ENCODE data around the gene TXNL4B. TPM values are rescaled to one million over a fixed set of nuclear protein-coding genes. Genes with fewer than 3 reads are reported as not detected.

The TXNL4B gene
- total RNA-seq, 1 experiment from 2014 or later: 8.3 TPM

- no peak for DNase-seq (ENCODE audit: low spot score)
- no peak overlapping the region for H3K4me3 Mint-ChIP-seq
- peaks cover 15% of the 10 kb centered on the region for H3K9me3 Mint-ChIP-seq
- ChIA-PET CTCF (no interaction called here), POLR2A (no interaction called here)
- H3K27me3 Mint-ChIP-seq (ENCODE audit: low read depth): no peaks in the 10 kb centered on the region
- ATAC-seq: no peak
- H3K36me3 Mint-ChIP-seq: peaks cover 38% of the 10 kb centered on the region
- no peak for TF ChIP-seq ELF4 (CRISPR knock-in tag; IDR thresholded peaks at IDR 0.05; ENCODE audit: low read depth)
- TF ChIP-seq AR (CRISPR knock-in tag; IDR thresholded peaks at IDR 0.05): no peak
- no peak for TF ChIP-seq MYBL2 (CRISPR knock-in tag; IDR thresholded peaks at IDR 0.05)
- no peak for TF ChIP-seq FOXK1 (CRISPR knock-in tag; IDR thresholded peaks at IDR 0.05)
- no peak for TF ChIP-seq AFF4 (CRISPR knock-in tag; IDR thresholded peaks at IDR 0.05; ENCODE audit: borderline replicate concordance)
- no peak for TF ChIP-seq ZNF281 (CRISPR knock-in tag; IDR thresholded peaks at IDR 0.05)
- no peak for TF ChIP-seq SOX15 (CRISPR knock-in tag; IDR thresholded peaks at IDR 0.05)
- TF ChIP-seq USF1 (CRISPR knock-in tag; IDR thresholded peaks at IDR 0.05): no peak
- TF ChIP-seq ATF1 (CRISPR knock-in tag; IDR thresholded peaks at IDR 0.05): no peak
- no peak overlapping the region for H3K27ac Mint-ChIP-seq
- no peaks in the 10 kb centered on the region for H3K4me1 Mint-ChIP-seq
Observed at GRCh38 chr16:72085002-72085401, 8.4 kb downstream of the TXNL4B start.

DNA sequence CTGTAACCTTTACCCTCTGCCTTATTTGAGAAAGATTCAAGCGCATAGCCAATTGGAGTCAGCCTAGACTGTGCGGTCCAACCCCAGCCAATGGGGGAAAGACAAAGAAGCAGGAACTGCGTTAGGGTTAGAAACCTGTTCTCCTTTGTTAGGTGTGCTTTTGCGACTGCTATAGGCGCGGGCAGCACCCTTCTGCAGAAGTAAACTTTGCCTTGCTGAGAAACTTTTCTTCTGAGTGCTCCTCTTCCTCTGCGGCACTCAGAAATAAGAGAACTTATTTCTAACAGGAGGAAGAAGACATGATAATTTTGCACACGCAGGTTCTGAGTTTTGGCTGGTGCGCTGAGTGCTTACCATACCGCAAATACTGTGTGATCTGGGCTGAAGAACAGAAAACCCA, 9.0 kb downstream of the TXNL4B start:
- Mint-ChIP-seq H3K27me3 (ENCODE audit: low read depth) (no peaks in the 10 kb centered on the region), H3K9me3 (peaks cover 15% of the 10 kb centered on the region), H3K36me3 (peaks cover 38% of the 10 kb centered on the region), H3K4me1 (no peaks in the 10 kb centered on the region), H3K4me3 (no peak overlapping the region), H3K27ac (no peak overlapping the region)
- POLR2A ChIA-PET: no interaction called here
- DNase-seq (ENCODE audit: low spot score) (no peak), ATAC-seq (no peak)
- TF ChIP-seq CREM (CRISPR knock-in tag; IDR thresholded peaks at IDR 0.05) (no peak), HMGA2 (CRISPR knock-in tag; IDR thresholded peaks at IDR 0.05) (no peak), GRHL2 (CRISPR knock-in tag; IDR thresholded peaks at IDR 0.05; ENCODE audit: insufficient replicate concordance, severe bottlenecking) (no peak), NR2C2 (CRISPR knock-in tag; IDR thresholded peaks at IDR 0.05) (no peak), AR (CRISPR knock-in tag; IDR thresholded peaks at IDR 0.05) (no peak), NFATC4 (CRISPR knock-in tag; IDR thresholded peaks at IDR 0.05) (no peak), RORB (CRISPR knock-in tag; IDR thresholded peaks at IDR 0.05) (no peak), GABPB1 (CRISPR knock-in tag; IDR thresholded peaks at IDR 0.05) (no peak), EMX1 (CRISPR knock-in tag; IDR thresholded peaks at IDR 0.05) (no peak)
- TF ChIP-seq, protein P1, sequence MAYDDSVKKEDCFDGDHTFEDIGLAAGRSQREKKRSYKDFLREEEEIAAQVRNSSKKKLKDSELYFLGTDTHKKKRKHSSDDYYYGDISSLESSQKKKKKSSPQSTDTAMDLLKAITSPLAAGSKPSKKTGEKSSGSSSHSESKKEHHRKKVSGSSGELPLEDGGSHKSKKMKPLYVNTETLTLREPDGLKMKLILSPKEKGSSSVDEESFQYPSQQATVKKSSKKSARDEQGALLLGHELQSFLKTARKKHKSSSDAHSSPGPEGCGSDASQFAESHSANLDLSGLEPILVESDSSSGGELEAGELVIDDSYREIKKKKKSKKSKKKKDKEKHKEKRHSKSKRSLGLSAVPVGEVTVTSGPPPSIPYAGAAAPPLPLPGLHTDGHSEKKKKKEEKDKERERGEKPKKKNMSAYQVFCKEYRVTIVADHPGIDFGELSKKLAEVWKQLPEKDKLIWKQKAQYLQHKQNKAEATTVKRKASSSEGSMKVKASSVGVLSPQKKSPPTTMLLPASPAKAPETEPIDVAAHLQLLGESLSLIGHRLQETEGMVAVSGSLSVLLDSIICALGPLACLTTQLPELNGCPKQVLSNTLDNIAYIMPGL (CRISPR knock-in tag; IDR thresholded peaks at IDR 0.05): no peak
- CTCF ChIA-PET: no interaction called here

Data from WTC11 (cell line).